Activated CD4-positive, alpha-beta memory T cell treated with anti-CD3 and anti-CD28 coated beads, Interleukin-2, amount 10 ng/mL, durations not matched to agents 7 days and 5 days (primary cell): Measurements from ENCODE around the gene RBBP8NL. TPM values are rescaled to one million over a fixed set of nuclear protein-coding genes. Genes with fewer than 3 reads are reported as not detected.
"Not testable (repeated sequence)": the region's sequence is repeated elsewhere in the genome, so short reads cannot be mapped to it uniquely, and the experiment has no call there.

Experiments used
- CTCF ChIA-PET: fragments of 350-600 bp; sonication (Branson Sonifier 250); formaldehyde crosslinking; loops from one replicate; lab custom pipeline; 2021; ENCODE audit warnings: antibody characterized with exemption, inconsistent platforms; lab: Charles Lee
- POLR2A ChIA-PET: fragments of 350-600 bp; sonication (Branson Sonifier 250); formaldehyde crosslinking; loops from one replicate; lab custom pipeline; 2021; ENCODE audit warnings: antibody characterized with exemption; lab: Charles Lee
- DNase-seq: peaks from one replicate; pipeline ENCODE4 v3.0.0-alpha.2; 2020
- H3K27ac Mint-ChIP-seq: one replicate; pipeline ENCODE4 v1.8.0; 2021; ENCODE audit warnings: mild to moderate bottlenecking, mixed read lengths
- H3K27me3 Mint-ChIP-seq: one replicate; pipeline ENCODE4 v1.8.0; 2021; ENCODE audit warnings: mixed read lengths
- H3K36me3 Mint-ChIP-seq: one replicate; pipeline ENCODE4 v1.8.0; 2021; ENCODE audit warnings: low read depth, mixed read lengths
- H3K4me1 Mint-ChIP-seq: one replicate; pipeline ENCODE4 v1.8.0; 2021; ENCODE audit warnings: mixed read lengths
- H3K4me3 Mint-ChIP-seq: one replicate; pipeline ENCODE4 v1.8.0; 2021; ENCODE audit warnings: mild to moderate bottlenecking, mixed read lengths
- H3K9me3 Mint-ChIP-seq: one replicate; pipeline ENCODE4 v1.8.0; 2021; ENCODE audit warnings: mixed read lengths
- total RNA-seq, 2 experiments: library from RNA; stranded (reverse); gene quantifications; one replicate each; pipeline ENCODE4 v1.2.3, GENCODE V29; 2021

RBBP8NL gene
- total RNA-seq, 2 experiments from 2014 or later = not detected

DNA sequence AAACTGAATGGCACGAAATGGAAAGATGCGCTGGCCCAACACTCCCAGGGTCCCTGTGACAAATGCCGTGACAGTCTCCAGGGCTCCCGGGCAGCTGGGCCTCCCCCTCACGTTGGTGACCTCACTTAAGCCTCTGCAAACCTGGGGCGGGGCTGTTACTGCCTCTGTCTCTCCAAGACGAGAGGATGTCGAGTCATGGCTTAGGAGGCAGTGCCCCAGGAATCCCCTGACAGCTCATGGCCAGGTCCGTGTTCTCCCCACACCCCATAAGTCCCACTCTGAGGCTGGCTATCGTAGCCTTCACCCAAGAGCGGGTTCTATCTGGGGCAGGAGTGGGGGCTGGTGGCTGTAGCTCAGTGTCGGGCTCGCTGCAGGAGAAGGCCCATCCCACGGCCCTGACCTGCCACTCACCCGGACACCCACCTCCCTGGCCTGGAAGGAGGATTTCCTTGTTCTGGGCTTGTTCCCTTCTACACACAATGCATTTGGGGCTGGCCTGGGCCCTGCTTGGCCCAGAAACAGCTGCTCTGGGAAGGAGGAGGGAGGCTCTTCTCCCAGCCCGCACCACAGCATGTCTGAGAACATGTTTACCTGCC is 46.0 kb downstream of the RBBP8NL start:
- CTCF ChIA-PET = no interaction called here
- Mint-ChIP-seq H3K9me3 (peaks cover 4% of the 10 kb centered on the region), H3K27ac (no peak overlapping the region), H3K27me3 (no peaks in the 10 kb centered on the region), H3K4me1 (peaks cover 33% of the 10 kb centered on the region), H3K4me3 (no peak overlapping the region), H3K36me3 (peaks cover 16% of the 10 kb centered on the region)
- POLR2A ChIA-PET = no interaction called here
- no peak for DNase-seq

- POLR2A ChIA-PET = no interaction called here
- H3K9me3 Mint-ChIP-seq = peaks cover 4% of the 10 kb centered on the region
- peaks cover 9% of the 10 kb centered on the region for H3K4me1 Mint-ChIP-seq
- H3K4me3 Mint-ChIP-seq = no peak overlapping the region
- no peak overlapping the region for H3K27ac Mint-ChIP-seq
- H3K27me3 Mint-ChIP-seq = no peaks in the 10 kb centered on the region
- peaks cover 11% of the 10 kb centered on the region for H3K36me3 Mint-ChIP-seq
- no peak for DNase-seq
- CTCF ChIA-PET = no interaction called here
These were observed 49.1 kb downstream of the RBBP8NL start for GRCh38 chr20:62378215-62378614.

DNA sequence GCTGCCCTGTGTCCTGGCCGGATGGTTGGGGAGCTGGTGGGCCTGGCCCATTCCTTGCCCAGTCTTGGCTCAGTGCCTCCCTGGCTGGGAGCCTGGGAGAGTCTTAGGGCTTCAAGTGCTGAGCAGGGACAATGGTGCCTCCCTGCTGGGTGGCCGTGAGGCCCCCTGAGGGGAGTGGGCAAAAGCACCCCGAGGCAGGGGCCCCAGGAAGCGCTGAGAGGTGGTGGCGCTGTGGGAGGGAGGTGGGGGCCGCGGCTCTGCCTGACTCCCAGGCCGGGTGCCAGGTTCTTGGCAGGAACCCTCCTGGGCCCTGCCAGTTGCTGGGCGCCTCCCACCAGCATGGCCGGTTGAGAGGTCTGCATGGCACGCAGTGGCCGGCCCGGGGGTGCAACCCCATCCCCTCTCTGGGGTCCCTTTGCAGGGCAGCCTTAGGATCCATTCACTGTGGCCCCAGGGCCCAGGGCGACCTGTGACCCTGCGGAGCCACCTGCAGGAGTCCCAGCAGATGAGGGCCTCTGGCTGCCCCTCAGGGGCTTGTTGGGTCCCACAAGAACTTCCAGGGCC is 49.6 kb downstream of the RBBP8NL start:
- H3K9me3 Mint-ChIP-seq = peaks cover 4% of the 10 kb centered on the region
- peaks cover 6% of the 10 kb centered on the region for H3K4me1 Mint-ChIP-seq
- H3K4me3 Mint-ChIP-seq = no peak overlapping the region
- no peak overlapping the region for H3K27ac Mint-ChIP-seq
- H3K27me3 Mint-ChIP-seq = peaks cover 3% of the 10 kb centered on the region
- CTCF ChIA-PET = no interaction called here
- no peak for DNase-seq
- POLR2A ChIA-PET = no interaction called here
- peaks cover 9% of the 10 kb centered on the region for H3K36me3 Mint-ChIP-seq

DNA sequence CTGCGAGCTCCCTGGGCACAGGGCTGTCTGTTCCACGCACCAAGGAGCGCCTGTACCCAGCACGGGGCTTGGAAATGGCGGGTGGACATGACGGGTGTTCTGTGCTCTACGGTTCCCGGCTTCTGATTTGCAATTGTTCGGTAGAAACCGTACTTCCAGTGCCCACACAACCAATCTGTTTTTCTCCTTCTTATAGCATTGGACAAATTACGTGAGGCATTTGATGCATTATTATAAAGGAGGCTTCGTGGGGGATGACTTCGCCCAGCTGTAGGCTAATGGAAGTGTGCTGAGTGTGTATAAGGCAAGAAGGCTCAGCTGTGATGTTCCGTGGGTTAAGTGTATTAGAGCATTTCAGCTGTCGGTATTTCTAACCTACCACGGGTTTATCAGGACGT is 50.3 kb downstream of the RBBP8NL start:
- no peak for DNase-seq
- Mint-ChIP-seq H3K36me3 (peaks cover 5% of the 10 kb centered on the region), H3K27ac (no peak overlapping the region), H3K4me3 (no peak overlapping the region), H3K4me1 (peaks cover 3% of the 10 kb centered on the region), H3K9me3 (peaks cover 4% of the 10 kb centered on the region), H3K27me3 (peaks cover 3% of the 10 kb centered on the region)
- POLR2A ChIA-PET = no interaction called here
- CTCF ChIA-PET = no interaction called here

DNA sequence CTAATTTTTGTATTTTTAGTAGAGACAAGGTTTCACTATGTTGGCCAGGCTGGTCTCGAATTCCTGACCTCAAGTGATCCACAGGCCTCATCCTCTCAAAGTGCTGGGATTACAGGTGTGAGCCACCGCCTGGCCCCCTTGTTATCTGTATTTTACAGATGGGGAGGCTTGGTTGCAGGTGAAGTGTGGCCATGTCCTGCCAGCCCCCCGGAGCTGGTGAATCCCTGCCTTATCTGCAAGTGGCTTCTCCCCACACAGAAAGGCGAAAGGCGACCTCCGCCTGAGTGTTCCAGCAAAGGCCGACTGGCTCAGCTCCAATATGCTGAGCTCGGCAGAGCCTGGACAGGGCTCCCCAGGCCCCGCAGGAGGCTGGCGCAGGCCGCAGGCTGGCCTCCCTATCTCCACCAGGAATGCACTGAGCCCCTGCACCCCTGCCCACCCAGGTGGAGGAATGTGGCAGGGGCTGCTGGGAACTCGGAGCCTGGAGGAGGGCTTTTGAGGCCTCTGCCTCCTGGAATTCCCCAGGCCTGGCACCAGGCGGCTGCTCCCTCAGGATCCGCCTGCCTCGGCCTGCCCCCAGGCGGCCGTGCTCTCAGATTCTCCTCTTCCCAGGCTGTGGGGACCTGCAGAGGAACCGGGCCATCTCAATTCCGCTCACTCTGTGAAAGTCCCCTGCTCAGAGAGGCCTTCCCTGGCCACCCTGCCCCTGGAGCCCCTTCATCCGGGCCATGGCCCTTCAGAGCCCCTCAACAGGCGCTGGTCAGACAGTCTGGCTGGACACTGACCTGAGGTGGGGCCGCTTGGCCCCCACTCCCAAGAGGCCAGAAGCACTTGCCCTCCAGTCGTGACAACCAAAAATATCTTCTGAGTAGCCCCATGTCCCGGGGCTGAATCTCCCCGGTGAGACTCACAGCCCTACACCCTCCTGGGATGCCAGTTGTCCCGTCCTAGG is 51.0 kb downstream of the RBBP8NL start:
- CTCF ChIA-PET = interaction anchor here (1.7 kb wide), 1 partner anchor 75 kb away, joined by 6 read pairs; no protein-coding TSS in a partner anchor
- Mint-ChIP-seq H3K4me3 (no peak overlapping the region), H3K27ac (no peak overlapping the region), H3K9me3 (no peaks in the 10 kb centered on the region), H3K27me3 (peaks cover 3% of the 10 kb centered on the region), H3K36me3 (no peaks in the 10 kb centered on the region), H3K4me1 (no peaks in the 10 kb centered on the region)
- POLR2A ChIA-PET = no interaction called here
- no peak for DNase-seq

GRCh38 chr20:62374331-62375152 is 52.8 kb downstream of the RBBP8NL start:
- H3K27ac Mint-ChIP-seq = no peak overlapping the region
- no peak overlapping the region for H3K4me3 Mint-ChIP-seq
- ChIA-PET POLR2A (no interaction called here), CTCF (interaction anchor here (1.7 kb wide), 1 partner anchor 74 kb away, joined by 6 read pairs; no protein-coding TSS in a partner anchor)
- no peaks in the 10 kb centered on the region for H3K36me3 Mint-ChIP-seq
- no peak for DNase-seq
- no peaks in the 10 kb centered on the region for H3K4me1 Mint-ChIP-seq
- peaks cover 3% of the 10 kb centered on the region for H3K27me3 Mint-ChIP-seq
- H3K9me3 Mint-ChIP-seq = no peaks in the 10 kb centered on the region

DNA sequence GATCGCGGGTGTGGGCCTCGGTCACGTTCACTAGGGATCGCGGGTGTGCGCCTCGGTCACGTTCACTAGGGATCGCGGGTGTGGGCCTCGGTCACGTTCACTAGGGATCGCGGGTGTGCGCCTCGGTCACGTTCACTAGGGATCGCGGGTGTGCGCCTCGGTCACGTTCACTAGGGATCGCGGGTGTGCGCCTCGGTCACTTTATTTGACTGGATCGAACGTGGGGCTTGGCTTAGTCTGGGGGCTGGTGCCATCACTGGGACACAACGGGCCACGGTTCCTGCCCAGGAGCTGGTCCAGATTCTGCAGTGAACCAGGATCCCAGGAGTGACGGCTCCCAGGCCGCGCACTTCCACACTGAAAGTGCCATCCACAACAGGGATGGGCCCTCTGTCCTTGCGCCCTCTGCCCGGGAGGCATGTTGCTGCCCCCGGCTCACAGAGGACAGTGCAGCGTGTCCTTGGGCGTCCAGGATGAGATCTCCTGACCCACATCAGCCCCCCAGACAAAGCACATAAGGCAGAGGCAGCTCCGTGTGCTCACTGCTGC is 53.6 kb downstream of the RBBP8NL start:
- POLR2A ChIA-PET, H3K4me1 Mint-ChIP-seq, DNase-seq, H3K27ac Mint-ChIP-seq, H3K4me3 Mint-ChIP-seq, CTCF ChIA-PET, H3K36me3 Mint-ChIP-seq, H3K9me3 Mint-ChIP-seq: not testable (repeated sequence)
- H3K27me3 Mint-ChIP-seq = peaks cover 11% of the 10 kb centered on the region

- POLR2A ChIA-PET = no interaction called here
- Mint-ChIP-seq H3K9me3 (no peaks in the 10 kb centered on the region), H3K4me3 (no peak overlapping the region), H3K36me3 (no peaks in the 10 kb centered on the region), H3K27ac (no peak overlapping the region), H3K27me3 (peaks cover 20% of the 10 kb centered on the region), H3K4me1 (peaks cover 4% of the 10 kb centered on the region)
- no peak for DNase-seq
- CTCF ChIA-PET = no interaction called here
These were observed 55.0 kb downstream of the RBBP8NL start for GRCh38 chr20:62372042-62372993.

- Mint-ChIP-seq H3K4me1 (peaks cover 4% of the 10 kb centered on the region), H3K27ac (no peak overlapping the region), H3K36me3 (no peaks in the 10 kb centered on the region), H3K27me3 (peaks cover 20% of the 10 kb centered on the region), H3K9me3 (no peaks in the 10 kb centered on the region), H3K4me3 (no peak overlapping the region)
- POLR2A ChIA-PET = no interaction called here
- CTCF ChIA-PET = no interaction called here
- DNase-seq = no peak
These were observed 55.7 kb downstream of the RBBP8NL start for GRCh38 chr20:62371588-62372041.

DNA sequence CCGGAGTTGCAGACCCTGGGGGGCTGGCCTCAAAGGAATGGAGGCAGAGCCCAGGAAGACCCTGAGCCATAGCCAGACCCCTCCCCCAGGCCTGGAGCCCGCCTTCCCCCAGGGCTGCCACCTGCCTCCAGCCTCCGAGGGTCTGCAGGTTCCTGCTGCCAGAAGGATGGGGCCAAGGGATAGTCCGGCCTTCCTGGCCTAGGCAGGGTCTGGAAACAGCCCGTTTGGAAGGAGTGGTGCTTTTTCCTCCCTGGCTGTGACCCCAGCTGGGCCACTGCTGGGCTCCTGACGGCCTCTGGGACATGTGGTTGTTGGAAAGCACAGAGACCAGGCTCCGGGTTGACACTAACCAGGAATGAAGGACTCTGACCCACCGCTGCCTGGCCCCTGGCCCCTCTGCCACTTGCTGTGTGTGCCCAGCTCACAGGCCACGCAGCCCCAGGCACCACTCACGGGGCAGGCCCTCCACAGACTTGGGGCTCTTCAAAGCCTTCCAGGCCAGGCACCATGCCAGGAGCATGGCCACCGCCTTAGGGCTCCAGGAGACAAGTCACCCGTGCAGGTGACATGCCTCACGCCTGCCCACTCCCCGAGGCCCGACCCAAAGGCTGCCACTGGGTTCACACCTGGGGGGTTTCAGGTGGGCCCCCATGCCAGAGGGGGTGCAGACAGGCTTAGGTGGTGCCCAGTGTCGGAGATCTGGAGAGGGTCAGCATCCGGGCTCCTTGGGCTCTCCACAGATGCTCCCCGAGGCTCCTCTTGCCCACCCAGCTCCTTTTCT is 56.3 kb downstream of the RBBP8NL start:
- DNase-seq = no peak
- ChIA-PET CTCF (no interaction called here), POLR2A (no interaction called here)
- Mint-ChIP-seq H3K27me3 (peaks cover 20% of the 10 kb centered on the region), H3K27ac (no peak overlapping the region), H3K4me3 (no peak overlapping the region), H3K36me3 (no peaks in the 10 kb centered on the region), H3K4me1 (peaks cover 4% of the 10 kb centered on the region), H3K9me3 (no peaks in the 10 kb centered on the region)

DNA sequence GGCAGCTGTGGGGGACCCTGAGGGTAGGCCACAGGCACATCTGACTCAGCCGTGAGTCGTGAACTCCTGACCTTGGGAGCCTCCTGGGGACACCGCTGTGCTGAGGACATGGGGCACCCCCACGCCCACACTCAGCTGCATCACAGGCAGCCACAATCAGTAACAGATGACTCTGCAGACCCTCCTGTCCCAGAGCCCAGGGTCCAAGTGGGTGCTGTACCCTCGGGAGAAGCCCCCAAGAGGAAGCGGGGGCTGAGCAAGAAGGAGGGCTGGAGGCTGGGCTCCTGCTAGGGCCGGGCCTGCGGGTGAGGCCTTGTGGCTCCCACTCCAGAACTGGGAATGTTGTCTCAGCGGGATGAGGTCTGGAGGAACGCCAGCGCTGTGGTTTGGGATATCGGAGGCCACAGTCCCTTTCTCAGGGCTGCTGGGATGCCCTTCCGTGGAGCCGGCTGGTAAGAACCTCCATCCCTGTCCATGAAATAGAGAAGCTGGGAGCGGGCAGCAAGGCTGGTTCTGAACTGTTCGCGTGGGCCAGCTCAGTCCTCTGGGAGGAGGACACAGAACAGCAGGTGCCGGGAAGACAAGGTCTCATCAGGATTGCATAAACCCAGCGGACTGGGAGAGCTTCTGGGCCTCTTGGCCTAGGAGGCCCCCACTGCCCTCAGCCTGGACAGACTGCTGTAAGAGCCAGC is 57.1 kb downstream of the RBBP8NL start:
- no peaks in the 10 kb centered on the region for H3K36me3 Mint-ChIP-seq
- POLR2A ChIA-PET = no interaction called here
- CTCF ChIA-PET = no interaction called here
- DNase-seq = no peak
- peaks cover 22% of the 10 kb centered on the region for H3K27me3 Mint-ChIP-seq
- no peak overlapping the region for H3K27ac Mint-ChIP-seq
- no peak overlapping the region for H3K4me3 Mint-ChIP-seq
- H3K9me3 Mint-ChIP-seq = no peaks in the 10 kb centered on the region
- H3K4me1 Mint-ChIP-seq = peaks cover 4% of the 10 kb centered on the region
